WERI-Rb-1 (cell line): ENCODE measurements around the gene ARIH2.
A peak's percentile ranks its signal among the peaks of the same experiment; 100 is the strongest.

Experiments
- DNase-seq: peaks from one replicate; pipeline ENCODE4 v3.0.0-alpha.2; 2020
- H3K27ac ChIP-seq: fragments of 250-450 bp; sonication (Bioruptor Pico); 2 replicates; pipeline ENCODE4 v1.5.1; 2020; ENCODE audit warnings: mild to moderate bottlenecking, moderate library complexity
- H3K27me3 ChIP-seq: fragments of 250-450 bp; sonication (Bioruptor Pico); 2 replicates; pipeline ENCODE4 v1.5.1; 2021; ENCODE audit warnings: mild to moderate bottlenecking, low read depth, moderate library complexity; ENCODE audit not compliant: insufficient read depth, severe bottlenecking
- H3K36me3 ChIP-seq: fragments of 250-450 bp; sonication (Bioruptor Pico); 2 replicates; pipeline ENCODE4 v1.5.1; 2020; ENCODE audit warnings: mild to moderate bottlenecking, moderate library complexity
- H3K4me3 ChIP-seq: 2 replicates; pipeline ENCODE4 v1.5.1; 2011; ENCODE audit warnings: low read depth, mild to moderate bottlenecking, control low read depth, low read length
- H3K9me3 ChIP-seq: fragments of 250-450 bp; sonication (Bioruptor Pico); 2 replicates; pipeline ENCODE4 v1.5.1; 2021; ENCODE audit warnings: mild to moderate bottlenecking, moderate library complexity; ENCODE audit not compliant: severe bottlenecking
- CTCF ChIP-seq: IDR thresholded peaks from 2 replicates; pipeline ENCODE4 v1.5.1; 2011; ENCODE audit warnings: low read depth, mild to moderate bottlenecking, control low read depth, inconsistent platforms, low read length

Gene ARIH2

GRCh38 chr3:49004352-49005302 lies 86.0 kb downstream of the ARIH2 start:
- no peak for DNase-seq
- TF ChIP-seq CTCF = no peak
- no peak overlapping the region for H3K27ac ChIP-seq
- H3K4me3 ChIP-seq = no peak overlapping the region
- peaks cover 17% of the 10 kb centered on the region for H3K36me3 ChIP-seq
- no peaks in the 10 kb centered on the region for H3K27me3 ChIP-seq
- H3K9me3 ChIP-seq = no peaks in the 10 kb centered on the region

GRCh38 chr3:49005303-49005680 lies 86.7 kb downstream of the ARIH2 start:
- no peak overlapping the region for H3K27ac ChIP-seq
- TF ChIP-seq CTCF = no peak
- H3K9me3 ChIP-seq = no peaks in the 10 kb centered on the region
- no peaks in the 10 kb centered on the region for H3K27me3 ChIP-seq
- H3K4me3 ChIP-seq = no peak overlapping the region
- H3K36me3 ChIP-seq = peaks cover 23% of the 10 kb centered on the region
- no peak for DNase-seq

- H3K9me3 ChIP-seq = no peaks in the 10 kb centered on the region
- H3K36me3 ChIP-seq = peaks cover 23% of the 10 kb centered on the region
- peak overlapping the region; percentile 74 for H3K4me3 ChIP-seq
- no peaks in the 10 kb centered on the region for H3K27me3 ChIP-seq
- DNase-seq = no peak
- no peak for TF ChIP-seq CTCF
- H3K27ac ChIP-seq = peak overlapping the region; percentile 97
These were observed 87.4 kb downstream of the ARIH2 start for GRCh38 chr3:49005998-49006397.

GRCh38 chr3:49006408-49007067 lies 87.9 kb downstream of the ARIH2 start:
- Histone ChIP-seq H3K27ac (peak overlapping the region; percentile 97), H3K36me3 (peaks cover 25% of the 10 kb centered on the region), H3K27me3 (no peaks in the 10 kb centered on the region), H3K4me3 (peak overlapping the region; percentile 74), H3K9me3 (no peaks in the 10 kb centered on the region)
- TF ChIP-seq CTCF = no peak
- no peak for DNase-seq

GRCh38 chr3:49007068-49007770 lies 88.6 kb downstream of the ARIH2 start, which contains the start of gene WDR6:
Gene WDR6, plus strand, starts transcription at chr3:49007391. Its CDS starts 41 bp downstream, at chr3:49007432.
- no peaks in the 10 kb centered on the region for H3K27me3 ChIP-seq
- peaks cover 32% of the 10 kb centered on the region for H3K36me3 ChIP-seq
- peak; percentile 98 for DNase-seq
- H3K4me3 ChIP-seq = peak within 1 kb of the TSS; percentile 74
- H3K9me3 ChIP-seq = no peaks in the 10 kb centered on the region
- peak; percentile 51 for TF ChIP-seq CTCF
- peak within 1 kb of the TSS; percentile 97 for H3K27ac ChIP-seq
